GM10266 (cell line): Measurements from ENCODE around the gene SNAP29.
A peak's percentile ranks its signal among the peaks of the same experiment; 100 is the strongest.

Source experiments
- DNase-seq: peaks from one replicate; pipeline ENCODE4 v3.0.0; 2012; ENCODE audit errors: extremely low spot score
- TF ChIP-seq, protein P1 (sequence below): IDR thresholded peaks from 2 replicates; pipeline ENCODE4 v1.5.1; 2012; ENCODE audit warnings: mild to moderate bottlenecking, low read depth; ENCODE audit not compliant: control insufficient read depth, insufficient read depth; ENCODE audit errors: missing control alignments

Gene SNAP29

DNA sequence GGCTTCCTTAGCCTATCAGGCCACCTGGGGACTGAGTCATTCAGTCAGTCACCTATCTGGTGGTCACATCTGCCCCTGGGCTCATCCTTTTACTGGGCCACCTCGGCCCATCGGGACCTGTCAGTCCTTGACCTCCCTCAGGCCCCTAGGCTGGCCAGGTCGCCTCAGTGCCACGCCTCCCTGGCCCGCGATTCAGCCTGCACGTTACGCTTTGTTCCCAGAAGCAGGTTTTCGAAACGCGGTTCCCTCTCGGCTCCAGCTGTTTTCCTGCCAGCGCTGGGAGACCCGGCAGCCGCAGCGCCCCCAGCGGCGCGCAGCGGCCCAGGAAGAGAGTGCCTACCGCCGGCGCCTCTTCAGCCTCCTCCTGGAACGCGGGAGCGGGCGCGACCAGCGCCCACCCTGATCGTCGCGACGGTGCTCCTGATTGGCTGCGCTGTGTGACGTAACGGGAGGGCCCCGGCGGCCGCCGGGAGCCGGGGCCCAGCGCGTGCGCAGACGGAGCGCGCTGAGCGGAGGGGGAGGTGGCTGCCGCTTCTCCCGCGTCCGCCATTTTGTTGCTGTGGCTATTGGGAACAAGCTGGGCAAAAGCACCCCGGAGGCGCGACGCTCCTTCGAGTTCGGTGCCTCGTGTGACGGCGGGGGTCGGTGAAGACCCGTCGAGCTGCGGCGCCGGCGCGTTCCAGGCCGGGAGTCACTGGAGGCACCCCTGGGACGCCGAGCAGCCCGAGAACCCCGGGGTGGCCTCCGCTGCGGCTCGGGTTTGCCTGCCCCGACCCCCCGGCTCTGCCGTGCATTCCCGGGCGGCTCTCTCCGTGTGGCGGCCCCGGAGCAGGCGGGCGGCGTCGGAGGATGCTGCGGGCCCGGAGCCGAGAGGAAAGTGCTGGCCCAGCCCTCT is 58.4 kb downstream of the SNAP29 start, which contains the start of gene CRKL:
Gene CRKL, plus strand, starts transcription at position 492 of the 895 bp plus-strand sequence. CDS start 528 bp downstream, outside the sequence.
- DNase-seq: peak; percentile 99
- TF ChIP-seq, protein P1, sequence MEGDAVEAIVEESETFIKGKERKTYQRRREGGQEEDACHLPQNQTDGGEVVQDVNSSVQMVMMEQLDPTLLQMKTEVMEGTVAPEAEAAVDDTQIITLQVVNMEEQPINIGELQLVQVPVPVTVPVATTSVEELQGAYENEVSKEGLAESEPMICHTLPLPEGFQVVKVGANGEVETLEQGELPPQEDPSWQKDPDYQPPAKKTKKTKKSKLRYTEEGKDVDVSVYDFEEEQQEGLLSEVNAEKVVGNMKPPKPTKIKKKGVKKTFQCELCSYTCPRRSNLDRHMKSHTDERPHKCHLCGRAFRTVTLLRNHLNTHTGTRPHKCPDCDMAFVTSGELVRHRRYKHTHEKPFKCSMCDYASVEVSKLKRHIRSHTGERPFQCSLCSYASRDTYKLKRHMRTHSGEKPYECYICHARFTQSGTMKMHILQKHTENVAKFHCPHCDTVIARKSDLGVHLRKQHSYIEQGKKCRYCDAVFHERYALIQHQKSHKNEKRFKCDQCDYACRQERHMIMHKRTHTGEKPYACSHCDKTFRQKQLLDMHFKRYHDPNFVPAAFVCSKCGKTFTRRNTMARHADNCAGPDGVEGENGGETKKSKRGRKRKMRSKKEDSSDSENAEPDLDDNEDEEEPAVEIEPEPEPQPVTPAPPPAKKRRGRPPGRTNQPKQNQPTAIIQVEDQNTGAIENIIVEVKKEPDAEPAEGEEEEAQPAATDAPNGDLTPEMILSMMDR: peak; percentile 93

DNA sequence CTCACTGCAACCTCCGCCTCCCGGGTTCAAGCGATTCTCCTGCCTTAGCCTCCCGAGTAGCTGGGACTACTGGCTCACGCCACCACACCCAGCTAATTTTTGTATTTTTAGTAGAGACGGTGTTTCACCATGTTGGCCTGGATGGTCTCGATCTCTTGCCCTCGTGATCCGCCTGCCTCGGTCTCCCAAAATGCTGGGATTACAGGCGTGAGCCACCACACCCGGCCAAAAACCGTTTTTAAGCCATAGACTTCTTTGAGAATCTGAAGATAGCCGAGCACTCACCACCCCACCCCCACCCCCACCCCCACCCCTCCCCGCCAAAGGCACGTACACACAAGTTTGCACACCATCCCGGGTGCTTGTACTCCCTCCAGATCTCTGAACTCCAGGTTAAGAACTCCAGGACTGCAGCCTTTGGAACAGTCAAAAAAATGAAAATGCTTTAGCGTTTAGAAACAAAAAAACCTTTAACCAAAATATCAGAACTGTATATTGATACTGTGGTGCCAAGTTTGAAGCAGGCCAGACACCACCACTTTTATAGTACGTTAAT is 59.9 kb downstream of the SNAP29 start:
- TF ChIP-seq, protein P1: no peak
- DNase-seq: no peak

DNA sequence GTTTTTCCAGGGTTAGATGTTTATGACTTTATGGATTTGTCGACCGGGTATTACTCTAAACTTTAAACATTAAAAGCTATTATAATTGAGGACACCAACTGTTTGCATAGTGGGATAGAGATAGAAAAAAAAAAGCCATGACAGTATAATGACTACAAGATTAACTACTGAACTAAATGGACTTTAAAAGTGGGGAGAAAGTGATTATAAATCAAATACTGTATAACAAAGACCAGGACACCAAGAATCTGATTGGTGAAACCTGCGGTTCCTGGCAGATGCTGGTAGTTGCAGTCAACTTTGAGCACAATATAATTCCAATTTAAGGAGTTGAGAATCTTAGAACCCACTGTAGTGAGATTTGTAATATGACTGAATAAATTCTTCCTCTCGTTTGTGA is 60.9 kb downstream of the SNAP29 start:
- DNase-seq: no peak
- TF ChIP-seq, protein P1: no peak

DNA sequence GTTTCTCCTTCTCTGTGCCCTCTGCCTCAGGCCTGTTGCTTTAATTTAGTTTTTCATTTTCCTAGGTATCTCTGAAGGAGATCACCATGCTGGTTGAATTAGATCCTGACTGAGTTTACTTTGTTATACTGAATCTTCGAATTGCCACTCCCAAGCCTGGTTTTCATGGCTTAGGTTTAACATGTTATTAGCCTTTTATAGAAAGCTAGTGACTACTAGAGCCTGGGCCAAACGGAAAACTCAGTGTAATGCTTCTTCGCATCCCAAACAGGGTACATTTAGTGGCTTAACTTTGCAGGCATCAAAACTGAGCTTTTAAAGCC is 62.0 kb downstream of the SNAP29 start:
- no peak for DNase-seq
- TF ChIP-seq, protein P1: no peak

DNA sequence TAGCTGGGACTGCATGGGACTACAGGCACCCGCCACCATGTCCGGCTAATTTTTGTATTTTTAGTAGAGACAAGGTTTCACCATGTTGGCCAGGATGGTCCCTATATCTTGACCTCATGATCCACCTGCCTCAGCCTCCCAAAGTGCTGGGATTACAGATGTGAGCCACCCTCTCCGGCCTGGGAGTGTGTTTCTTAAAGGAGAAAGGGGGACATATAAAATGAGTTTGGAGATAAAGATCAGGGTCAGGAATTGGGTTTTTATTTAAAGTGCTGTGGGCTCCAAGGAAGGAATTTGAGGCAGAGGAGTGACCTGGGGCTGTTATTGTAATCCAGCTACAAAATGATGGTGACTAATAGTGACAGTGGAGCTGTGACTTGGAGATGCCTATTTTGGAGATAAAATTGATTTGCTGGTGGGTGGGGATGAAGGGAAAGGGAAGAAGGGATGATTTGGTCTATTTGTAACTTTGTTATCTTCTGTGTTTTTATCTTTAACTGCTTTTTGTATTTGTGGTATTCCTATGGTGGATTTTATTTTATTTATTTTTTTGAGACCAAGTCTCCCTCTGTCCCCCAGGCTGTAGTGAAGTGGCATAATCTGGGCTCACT is 63.4 kb downstream of the SNAP29 start:
- TF ChIP-seq, protein P1: no peak
- DNase-seq: no peak

DNA sequence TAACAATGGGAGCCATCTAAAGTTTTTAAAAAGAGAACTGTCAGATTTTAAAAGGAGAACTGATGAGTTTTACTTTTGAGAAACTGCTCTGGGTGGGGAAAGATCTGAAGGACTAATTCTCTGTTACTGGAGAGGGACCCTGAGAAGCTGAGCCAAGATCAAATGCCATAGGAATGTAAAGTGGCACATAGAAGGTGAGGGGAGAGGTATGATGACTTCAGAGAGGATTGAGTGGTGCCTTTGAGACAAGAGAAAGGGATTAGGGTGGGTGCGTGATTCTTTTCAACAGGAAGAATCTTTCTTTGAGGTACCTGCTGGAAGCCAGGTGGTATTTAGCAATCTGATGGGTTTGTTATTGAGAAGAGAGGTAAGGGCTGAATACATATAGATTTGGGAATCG is 67.4 kb downstream of the SNAP29 start:
- TF ChIP-seq, protein P1: no peak
- DNase-seq: no peak
